Activated CD8-positive, alpha-beta memory T cell treated with anti-CD3 and anti-CD28 coated beads, Interleukin-2, amount 10 ng/mL, durations not matched to agents 7 days and 5 days (primary cell): ENCODE data around the gene TCERG1L. TPM values are rescaled to one million over a fixed set of nuclear protein-coding genes. Genes with fewer than 3 reads are reported as not detected.
"Not testable (repeated sequence)": the region's sequence is repeated elsewhere in the genome, so short reads cannot be mapped to it uniquely, and the experiment has no call there.

ENCODE experiments used
- ATAC-seq: fragments of 150-1000 bp; cut with Tn5 transposase; one replicate; pipeline ENCODE4 v1.10.0; 2021; ENCODE audit warnings: moderate library complexity
- CTCF ChIA-PET: fragments of 350-600 bp; sonication (Branson Sonifier 250); formaldehyde crosslinking; loops from one replicate; lab custom pipeline; 2021; ENCODE audit warnings: antibody characterized with exemption; lab: Charles Lee
- DNase-seq: peaks from one replicate; pipeline ENCODE4 v3.0.0-alpha.2; 2020
- H3K27ac Mint-ChIP-seq: one replicate; pipeline ENCODE4 v1.8.0; 2021; ENCODE audit warnings: mild to moderate bottlenecking, mixed read lengths
- H3K27me3 Mint-ChIP-seq: one replicate; pipeline ENCODE4 v1.8.0; 2021; ENCODE audit warnings: mixed read lengths
- H3K36me3 Mint-ChIP-seq: one replicate; pipeline ENCODE4 v1.8.0; 2021; ENCODE audit warnings: mild to moderate bottlenecking, mixed read lengths
- H3K4me1 Mint-ChIP-seq: one replicate; pipeline ENCODE4 v1.8.0; 2021; ENCODE audit warnings: mixed read lengths
- H3K4me3 Mint-ChIP-seq: one replicate; pipeline ENCODE4 v1.8.0; 2021; ENCODE audit warnings: mild to moderate bottlenecking, moderate library complexity, mixed read lengths
- H3K9me3 Mint-ChIP-seq: one replicate; pipeline ENCODE4 v1.8.0; 2022; ENCODE audit warnings: low read depth, mixed read lengths
- total RNA-seq, 2 experiments: library from RNA; stranded (reverse); gene quantifications; one replicate each; pipeline ENCODE4 v1.2.3, GENCODE V29; 2021

The TCERG1L gene
- total RNA-seq, 2 experiments from 2014 or later: 0.20 to 0.49 TPM

DNA sequence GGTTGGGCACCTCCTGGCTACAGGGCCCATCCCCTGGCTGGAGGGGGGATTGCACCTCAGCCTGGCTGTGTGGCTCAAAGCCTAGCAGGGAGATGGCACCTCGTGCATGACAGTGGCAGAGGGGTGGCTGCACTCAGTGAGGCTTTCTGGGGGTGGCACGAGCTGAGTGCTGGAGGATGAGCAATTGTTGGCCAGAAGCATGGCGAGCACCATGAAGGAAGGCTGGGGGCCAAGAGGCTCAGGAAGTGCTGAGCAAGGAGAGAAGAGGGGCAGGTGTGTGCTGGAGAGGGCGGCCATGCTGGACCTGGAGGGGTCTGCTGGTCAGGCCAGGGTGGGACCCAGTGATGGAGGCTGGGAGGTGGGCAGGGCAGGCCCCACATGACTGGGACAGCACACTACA is 65.4 kb downstream of the TCERG1L start:
- Mint-ChIP-seq H3K36me3 (no peaks in the 10 kb centered on the region), H3K9me3 (no peaks in the 10 kb centered on the region), H3K4me3 (no peak overlapping the region), H3K27ac (no peak overlapping the region), H3K4me1 (no peaks in the 10 kb centered on the region), H3K27me3 (no peaks in the 10 kb centered on the region)
- ATAC-seq (no peak), DNase-seq (no peak)
- CTCF ChIA-PET: no interaction called here

DNA sequence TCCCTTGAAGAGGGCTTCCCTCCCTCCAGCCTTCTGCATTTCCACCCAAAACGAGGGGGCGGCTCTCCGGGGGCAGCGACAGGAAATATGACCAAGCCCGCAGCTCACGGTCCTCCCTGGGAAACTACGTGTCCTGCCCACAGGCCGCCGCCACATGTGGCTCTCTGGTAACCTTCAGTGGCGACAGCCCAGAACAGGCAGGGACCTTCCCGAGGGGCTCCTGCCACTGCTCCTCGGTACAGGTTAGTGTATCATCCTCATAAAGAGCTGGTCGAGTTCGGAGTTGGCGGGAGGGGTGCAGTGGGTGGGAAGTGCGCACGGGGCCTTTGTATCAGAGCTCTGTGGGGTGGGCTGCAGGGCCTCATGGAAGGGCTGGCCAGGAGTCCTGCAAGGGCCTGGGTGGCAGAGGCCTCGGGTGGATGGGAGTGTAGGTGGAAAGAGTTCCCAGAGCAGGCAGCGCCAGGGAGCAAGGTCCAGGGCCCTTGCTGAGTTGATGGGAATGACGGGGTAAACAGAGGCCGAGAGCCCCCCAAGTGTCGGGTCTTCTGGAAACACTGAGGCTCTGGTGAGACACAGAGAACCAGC is 66.0 kb downstream of the TCERG1L start:
- Mint-ChIP-seq H3K27me3 (no peaks in the 10 kb centered on the region), H3K9me3 (no peaks in the 10 kb centered on the region), H3K4me1 (no peaks in the 10 kb centered on the region), H3K27ac (no peak overlapping the region), H3K4me3 (no peak overlapping the region), H3K36me3 (no peaks in the 10 kb centered on the region)
- ATAC-seq (no peak), DNase-seq (no peak)
- CTCF ChIA-PET: no interaction called here

- ATAC-seq (no peak), DNase-seq (no peak)
- no peaks in the 10 kb centered on the region for H3K27me3 Mint-ChIP-seq
- H3K27ac Mint-ChIP-seq: no peak overlapping the region
- H3K4me3 Mint-ChIP-seq: no peak overlapping the region
- H3K36me3 Mint-ChIP-seq: no peaks in the 10 kb centered on the region
- H3K9me3 Mint-ChIP-seq: no peaks in the 10 kb centered on the region
- CTCF ChIA-PET: no interaction called here
- no peaks in the 10 kb centered on the region for H3K4me1 Mint-ChIP-seq
Measured at GRCh38 chr10:131244836-131245235, 66.7 kb downstream of the TCERG1L start.

GRCh38 chr10:131243076-131243475 is 68.4 kb downstream of the TCERG1L start:
- no peaks in the 10 kb centered on the region for H3K4me1 Mint-ChIP-seq
- H3K9me3 Mint-ChIP-seq: no peaks in the 10 kb centered on the region
- DNase-seq (no peak), ATAC-seq (no peak)
- no peak overlapping the region for H3K4me3 Mint-ChIP-seq
- no peaks in the 10 kb centered on the region for H3K27me3 Mint-ChIP-seq
- no peaks in the 10 kb centered on the region for H3K36me3 Mint-ChIP-seq
- no peak overlapping the region for H3K27ac Mint-ChIP-seq
- CTCF ChIA-PET: no interaction called here

GRCh38 chr10:131242007-131242406 is 69.5 kb downstream of the TCERG1L start:
- no peaks in the 10 kb centered on the region for H3K9me3 Mint-ChIP-seq
- H3K36me3 Mint-ChIP-seq: no peaks in the 10 kb centered on the region
- H3K27me3 Mint-ChIP-seq: no peaks in the 10 kb centered on the region
- CTCF ChIA-PET: no interaction called here
- DNase-seq (no peak), ATAC-seq (no peak)
- no peaks in the 10 kb centered on the region for H3K4me1 Mint-ChIP-seq
- H3K27ac Mint-ChIP-seq: no peak overlapping the region
- H3K4me3 Mint-ChIP-seq: no peak overlapping the region

GRCh38 chr10:131240691-131241090 is 70.8 kb downstream of the TCERG1L start:
- Mint-ChIP-seq H3K36me3 (no peaks in the 10 kb centered on the region), H3K4me3 (no peak overlapping the region), H3K9me3 (no peaks in the 10 kb centered on the region), H3K27ac (no peak overlapping the region), H3K4me1 (no peaks in the 10 kb centered on the region), H3K27me3 (no peaks in the 10 kb centered on the region)
- CTCF ChIA-PET: no interaction called here
- ATAC-seq: no peak
- DNase-seq: no peak

GRCh38 chr10:131239926-131240325 is 71.6 kb downstream of the TCERG1L start:
- ATAC-seq (no peak), DNase-seq (no peak)
- H3K9me3 Mint-ChIP-seq: no peaks in the 10 kb centered on the region
- no peak overlapping the region for H3K4me3 Mint-ChIP-seq
- H3K4me1 Mint-ChIP-seq: no peaks in the 10 kb centered on the region
- no peak overlapping the region for H3K27ac Mint-ChIP-seq
- no peaks in the 10 kb centered on the region for H3K36me3 Mint-ChIP-seq
- CTCF ChIA-PET: no interaction called here
- H3K27me3 Mint-ChIP-seq: no peaks in the 10 kb centered on the region

GRCh38 chr10:131239450-131239849 is 72.1 kb downstream of the TCERG1L start:
- no peak for DNase-seq
- Mint-ChIP-seq H3K27ac (no peak overlapping the region), H3K27me3 (no peaks in the 10 kb centered on the region), H3K9me3 (no peaks in the 10 kb centered on the region), H3K36me3 (no peaks in the 10 kb centered on the region), H3K4me1 (no peaks in the 10 kb centered on the region), H3K4me3 (no peak overlapping the region)
- CTCF ChIA-PET: no interaction called here
- ATAC-seq: no peak

DNA sequence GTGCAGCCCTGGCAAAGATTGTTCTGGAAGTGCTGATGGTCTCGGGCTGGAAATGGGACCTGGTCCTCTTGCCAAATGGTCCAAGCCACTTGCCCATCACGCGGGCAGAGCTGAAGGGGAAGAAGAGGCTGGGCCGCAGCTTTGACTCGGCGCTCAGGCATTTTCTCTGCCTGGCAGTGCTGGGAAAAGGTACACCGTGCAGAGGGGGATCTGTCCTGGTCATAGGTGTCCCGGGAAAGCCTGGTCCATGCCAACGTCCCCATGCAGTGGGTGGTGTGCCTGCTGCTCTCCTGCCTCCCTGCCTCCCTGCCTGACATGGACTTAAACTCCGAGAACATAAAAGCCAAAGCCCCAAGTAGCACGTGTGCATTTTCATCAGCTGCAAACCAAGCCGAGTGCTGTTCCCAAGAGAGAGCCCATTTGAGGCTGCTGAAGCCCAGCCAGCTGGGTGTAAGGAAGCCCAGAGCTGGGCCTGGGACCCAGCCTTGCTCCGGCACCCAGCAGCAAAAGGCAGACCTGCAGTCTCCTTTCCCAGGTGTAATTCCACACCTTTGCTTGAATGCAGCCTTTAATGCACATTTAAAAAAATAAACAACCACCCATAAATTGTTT is 72.7 kb downstream of the TCERG1L start:
- ATAC-seq (no peak), DNase-seq (no peak)
- H3K27me3 Mint-ChIP-seq: no peaks in the 10 kb centered on the region
- no peaks in the 10 kb centered on the region for H3K9me3 Mint-ChIP-seq
- no peaks in the 10 kb centered on the region for H3K36me3 Mint-ChIP-seq
- H3K27ac Mint-ChIP-seq: no peak overlapping the region
- no peak overlapping the region for H3K4me3 Mint-ChIP-seq
- CTCF ChIA-PET: no interaction called here
- no peaks in the 10 kb centered on the region for H3K4me1 Mint-ChIP-seq

- no peak for DNase-seq
- no peaks in the 10 kb centered on the region for H3K27me3 Mint-ChIP-seq
- H3K27ac Mint-ChIP-seq: no peak overlapping the region
- no peak for ATAC-seq
- H3K9me3 Mint-ChIP-seq: no peaks in the 10 kb centered on the region
- no peaks in the 10 kb centered on the region for H3K4me1 Mint-ChIP-seq
- H3K4me3 Mint-ChIP-seq: no peak overlapping the region
- CTCF ChIA-PET: no interaction called here
- no peaks in the 10 kb centered on the region for H3K36me3 Mint-ChIP-seq
Measured at GRCh38 chr10:131237991-131238651, 73.4 kb downstream of the TCERG1L start.

GRCh38 chr10:131234606-131235005 is 76.9 kb downstream of the TCERG1L start:
- H3K9me3 Mint-ChIP-seq, H3K4me3 Mint-ChIP-seq, ATAC-seq, H3K27ac Mint-ChIP-seq, CTCF ChIA-PET, DNase-seq, H3K36me3 Mint-ChIP-seq, H3K4me1 Mint-ChIP-seq, H3K27me3 Mint-ChIP-seq: not testable (repeated sequence)

DNA sequence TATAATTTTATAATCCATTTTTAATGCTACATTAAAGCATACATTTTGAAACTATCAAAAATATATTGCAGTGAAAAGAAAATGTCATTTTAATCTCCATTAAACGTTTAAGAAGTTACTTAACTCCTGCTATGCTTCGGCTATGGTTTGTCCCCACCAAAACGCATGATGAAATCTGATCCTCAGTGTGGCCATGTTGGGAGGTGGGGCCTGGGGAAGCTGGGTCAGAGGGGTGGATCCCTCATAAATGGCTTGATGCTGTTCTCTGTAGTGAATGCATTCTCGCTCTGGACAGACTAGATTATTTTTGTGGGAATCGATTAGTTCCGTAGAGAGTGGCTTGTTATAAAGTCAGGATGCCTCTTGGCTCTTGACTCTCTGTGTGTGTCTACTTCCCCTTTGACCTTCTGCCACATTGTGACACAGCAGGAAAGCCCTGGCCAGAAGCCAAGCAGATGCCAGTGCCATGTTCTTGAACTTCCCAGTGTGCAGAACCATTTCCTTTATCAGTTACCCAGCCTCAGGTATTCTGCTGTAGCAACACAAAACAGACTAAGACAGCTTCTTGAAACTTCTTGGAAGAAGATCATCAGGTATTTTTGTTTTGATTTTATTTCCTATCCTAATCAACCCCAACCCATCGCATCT is 77.8 kb downstream of the TCERG1L start:
- Mint-ChIP-seq H3K4me1 (no peaks in the 10 kb centered on the region), H3K27me3 (no peaks in the 10 kb centered on the region), H3K36me3 (no peaks in the 10 kb centered on the region), H3K4me3 (no peak overlapping the region), H3K9me3 (no peaks in the 10 kb centered on the region), H3K27ac (no peak overlapping the region)
- DNase-seq (no peak), ATAC-seq (no peak)
- CTCF ChIA-PET: no interaction called here

DNA sequence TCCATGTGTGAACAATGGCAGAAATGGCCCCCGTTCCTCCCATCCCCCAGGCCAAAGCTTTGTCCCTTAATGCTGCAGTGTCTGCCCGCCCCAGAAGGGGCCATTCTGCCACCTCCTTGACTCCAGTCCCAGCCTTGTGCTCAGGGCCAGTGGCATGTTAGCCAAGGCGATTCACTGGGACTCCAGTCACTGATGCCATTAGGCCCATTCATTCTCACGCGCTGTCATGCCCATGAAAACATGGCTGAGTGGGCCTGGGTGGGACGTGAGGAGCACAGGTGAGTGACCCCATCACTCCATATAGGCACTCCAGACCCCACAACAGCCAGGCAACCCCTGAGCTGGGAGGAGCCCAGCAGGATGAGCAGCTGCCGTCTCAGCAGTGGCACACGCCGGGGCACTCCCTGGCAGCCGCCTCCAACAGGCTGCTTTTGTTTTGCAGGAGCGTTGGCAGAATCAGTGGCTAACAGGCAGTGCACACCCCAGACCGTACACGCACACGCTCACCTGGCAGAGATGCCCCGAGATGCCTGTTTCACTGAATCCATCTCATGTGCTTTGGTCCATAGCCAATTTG is 79.5 kb downstream of the TCERG1L start:
- no peak overlapping the region for H3K4me3 Mint-ChIP-seq
- ATAC-seq: no peak
- H3K36me3 Mint-ChIP-seq: no peaks in the 10 kb centered on the region
- CTCF ChIA-PET: no interaction called here
- no peaks in the 10 kb centered on the region for H3K27me3 Mint-ChIP-seq
- no peak overlapping the region for H3K27ac Mint-ChIP-seq
- DNase-seq: no peak
- H3K9me3 Mint-ChIP-seq: no peaks in the 10 kb centered on the region
- H3K4me1 Mint-ChIP-seq: no peaks in the 10 kb centered on the region
